IMR-90 (cell line): Measurements from ENCODE around the gene METTL5.

Experiments
- CEBPB ChIP-seq: IDR thresholded peaks from 2 replicates; pipeline ENCODE4 v1.6.1; 2012; ENCODE audit warnings: low read depth, low read length, improper control_type of control experiment
- CHD1 ChIP-seq: IDR thresholded peaks from 2 replicates; pipeline ENCODE4 v1.6.1; 2012; ENCODE audit warnings: low read depth, low read length, improper control_type of control experiment
- CTCF ChIP-seq: conservative IDR thresholded peaks from 2 replicates; pipeline ENCODE4 v1.5.1; 2012; ENCODE audit warnings: mild to moderate bottlenecking, low read depth, low read length, improper control_type of control experiment
- FOS ChIP-seq: fragments of 150-350 bp; IDR thresholded peaks from 2 replicates; pipeline ENCODE4 v1.6.1; 2016; ENCODE audit warnings: low read depth, low read length
- MAFK ChIP-seq: IDR thresholded peaks from 2 replicates; pipeline ENCODE4 v1.6.1; 2012; ENCODE audit warnings: low read depth, low read length, improper control_type of control experiment
- MAZ ChIP-seq: IDR thresholded peaks from 2 replicates; pipeline ENCODE4 v1.6.1; 2012; ENCODE audit warnings: low read depth, mild to moderate bottlenecking, low read length, improper control_type of control experiment, moderate library complexity, borderline replicate concordance
- MXI1 ChIP-seq: IDR thresholded peaks from 2 replicates; pipeline ENCODE4 v1.6.1; 2012; ENCODE audit warnings: low read depth, mild to moderate bottlenecking, low read length, moderate library complexity, borderline replicate concordance
- POLR2A ChIP-seq: IDR thresholded peaks from 2 replicates; pipeline ENCODE4 v1.6.1; 2012; ENCODE audit warnings: mild to moderate bottlenecking, low read depth, low read length

GRCh38 chr2:169798718-169799592 is 25.8 kb downstream of the METTL5 start, which contains the start of gene SSB:
- no peak for TF ChIP-seq FOS
- TF ChIP-seq CHD1 = no peak
- no peak for TF ChIP-seq CTCF
- TF ChIP-seq MAZ = no peak; the same call in 1 of the 2 replicates
- peak; percentile 79 for TF ChIP-seq POLR2A
- peak; percentile 92 for TF ChIP-seq MXI1
- no peak for TF ChIP-seq MAFK
- no peak for TF ChIP-seq CEBPB
